GM19043 (cell line): ENCODE data around the gene ZFP92.

Experiments used
- ATAC-seq: cut with Tn5 transposase; IDR thresholded peaks from one replicate; pipeline ENCODE4 v1.9.1; 2021; ENCODE audit warnings: low read depth; ENCODE audit not compliant: unreplicated experiment

ZFP92 gene

GRCh38 chrX:153406903-153407302 lies 4.4 kb upstream of the ZFP92 start:
- no peak for ATAC-seq

- no peak for ATAC-seq
These were observed 3.5 kb upstream of the ZFP92 start for GRCh38 chrX:153407736-153408135.

- no peak for ATAC-seq
These were observed 3.0 kb upstream of the ZFP92 start for GRCh38 chrX:153408221-153408721.

GRCh38 chrX:153408871-153409351 lies 2.4 kb upstream of the ZFP92 start:
- ATAC-seq, result no peak

GRCh38 chrX:153409414-153410101 lies 1.7 kb upstream of the ZFP92 start:
- ATAC-seq, result no peak

GRCh38 chrX:153410373-153410772 lies 899 bp upstream of the ZFP92 start:
- ATAC-seq, result no peak

- ATAC-seq, result no peak
These were observed 401 bp upstream of the ZFP92 start for GRCh38 chrX:153410888-153411254.

- no peak for ATAC-seq
These were observed 809 bp downstream of the ZFP92 start for GRCh38 chrX:153411988-153412574.

GRCh38 chrX:153412746-153413720 lies 1.8 kb downstream of the ZFP92 start:
- no peak for ATAC-seq

GRCh38 chrX:153413731-153414130 lies 2.5 kb downstream of the ZFP92 start:
- ATAC-seq, result no peak

GRCh38 chrX:153414856-153415510 lies 3.7 kb downstream of the ZFP92 start:
- no peak for ATAC-seq

GRCh38 chrX:153416781-153417450 lies 5.6 kb downstream of the ZFP92 start:
- no peak for ATAC-seq

- ATAC-seq, result no peak
These were observed 6.4 kb downstream of the ZFP92 start for GRCh38 chrX:153417637-153418036.

- ATAC-seq, result no peak
These were observed 9.8 kb downstream of the ZFP92 start for GRCh38 chrX:153420851-153421599.

- ATAC-seq, result no peak
These were observed 10.6 kb downstream of the ZFP92 start for GRCh38 chrX:153421856-153422255.

GRCh38 chrX:153423652-153424051 lies 12.4 kb downstream of the ZFP92 start:
- no peak for ATAC-seq

- ATAC-seq, result no peak
These were observed 14.9 kb downstream of the ZFP92 start for GRCh38 chrX:153426204-153426603.

GRCh38 chrX:153430796-153431195 lies 19.5 kb downstream of the ZFP92 start:
- ATAC-seq, result no peak

- ATAC-seq, result no peak
These were observed 21.9 kb downstream of the ZFP92 start for GRCh38 chrX:153433161-153433680.
